ENCODE data around the gene FOXP4. TPM values are rescaled to one million over a fixed set of nuclear protein-coding genes. Genes with fewer than 3 reads are reported as not detected.
A peak's percentile ranks its signal among the peaks of the same experiment; 100 is the strongest.

The FOXP4 gene
- total and polyA plus RNA-seq, 2 donors from 2014 or later: 14.0 to 33.2 TPM

DNA sequence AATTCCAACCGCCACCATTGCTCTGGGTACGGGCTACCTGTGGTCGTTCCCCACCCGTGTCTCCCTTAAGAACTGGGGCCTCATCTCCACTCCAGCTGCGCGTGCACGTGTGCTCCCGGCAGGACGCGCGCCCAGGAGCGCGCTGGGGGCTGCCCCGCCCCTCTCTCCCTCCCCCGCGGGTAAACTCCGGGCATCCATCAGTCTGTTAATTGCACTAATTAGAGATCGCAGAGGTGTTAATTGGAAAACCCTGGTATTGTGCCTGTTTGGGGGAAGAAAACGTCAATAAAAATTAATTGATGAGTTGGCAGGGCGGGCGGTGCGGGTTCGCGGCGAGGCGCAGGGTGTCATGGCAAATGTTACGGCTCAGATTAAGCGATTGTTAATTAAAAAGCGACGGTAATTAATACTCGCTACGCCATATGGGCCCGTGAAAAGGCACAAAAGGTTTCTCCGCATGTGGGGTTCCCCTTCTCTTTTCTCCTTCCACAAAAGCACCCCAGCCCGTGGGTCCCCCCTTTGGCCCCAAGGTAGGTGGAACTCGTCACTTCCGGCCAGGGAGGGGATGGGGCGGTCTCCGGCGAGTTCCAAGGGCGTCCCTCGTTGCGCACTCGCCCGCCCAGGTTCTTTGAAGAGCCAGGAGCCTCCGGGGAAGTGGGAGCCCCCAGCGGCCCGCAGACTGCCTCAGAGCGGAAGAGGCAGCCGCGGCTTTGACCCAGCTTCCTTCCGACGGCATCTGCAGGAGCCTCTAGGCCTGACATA is 14.4 kb downstream of the FOXP4 start:
- Histone ChIP-seq H3K4me3 (ENCODE audit: low read length in 3 of 3) (peak overlapping the region in 2 of 3 donors; percentile 12 to 22), H3K4me1 (ENCODE audit: control insufficient read depth in 2 of 3, insufficient read depth in 2 of 3, low read depth in 1 of 3, low read length in 3 of 3) (no peaks in the 10 kb centered on the region), H3K36me3 (ENCODE audit: control insufficient read depth in 2 of 3, insufficient read depth in 3 of 3, low read length in 3 of 3) (peaks cover 0 to 3% (median 2%) of the 10 kb centered on the region in 3 donors), H3K27me3 (ENCODE audit: control insufficient read depth, insufficient read depth, low read length) (no peaks in the 10 kb centered on the region), H3K9ac (ENCODE audit: low read length in 3 of 3) (no peak overlapping the region), H3K27ac (ENCODE audit: low read depth in 2 of 2, low read length in 2 of 2) (no peak overlapping the region), H3K9me3 (ENCODE audit: control insufficient read depth in 2 of 3, insufficient read depth in 1 of 3, low read length in 3 of 3) (no peaks in the 10 kb centered on the region)
- TF ChIP-seq, protein P1, sequence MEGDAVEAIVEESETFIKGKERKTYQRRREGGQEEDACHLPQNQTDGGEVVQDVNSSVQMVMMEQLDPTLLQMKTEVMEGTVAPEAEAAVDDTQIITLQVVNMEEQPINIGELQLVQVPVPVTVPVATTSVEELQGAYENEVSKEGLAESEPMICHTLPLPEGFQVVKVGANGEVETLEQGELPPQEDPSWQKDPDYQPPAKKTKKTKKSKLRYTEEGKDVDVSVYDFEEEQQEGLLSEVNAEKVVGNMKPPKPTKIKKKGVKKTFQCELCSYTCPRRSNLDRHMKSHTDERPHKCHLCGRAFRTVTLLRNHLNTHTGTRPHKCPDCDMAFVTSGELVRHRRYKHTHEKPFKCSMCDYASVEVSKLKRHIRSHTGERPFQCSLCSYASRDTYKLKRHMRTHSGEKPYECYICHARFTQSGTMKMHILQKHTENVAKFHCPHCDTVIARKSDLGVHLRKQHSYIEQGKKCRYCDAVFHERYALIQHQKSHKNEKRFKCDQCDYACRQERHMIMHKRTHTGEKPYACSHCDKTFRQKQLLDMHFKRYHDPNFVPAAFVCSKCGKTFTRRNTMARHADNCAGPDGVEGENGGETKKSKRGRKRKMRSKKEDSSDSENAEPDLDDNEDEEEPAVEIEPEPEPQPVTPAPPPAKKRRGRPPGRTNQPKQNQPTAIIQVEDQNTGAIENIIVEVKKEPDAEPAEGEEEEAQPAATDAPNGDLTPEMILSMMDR (IDR thresholded peaks at IDR 0.05; ENCODE audit: borderline replicate concordance, extremely low read depth, insufficient read depth): no peak
- intact Hi-C loops (cut with DNase I): no loop called here
- peak in 3 of 5 donors; percentile 48 to 87 (median 60) for DNase-seq
- FAIRE-seq: no peak

DNA sequence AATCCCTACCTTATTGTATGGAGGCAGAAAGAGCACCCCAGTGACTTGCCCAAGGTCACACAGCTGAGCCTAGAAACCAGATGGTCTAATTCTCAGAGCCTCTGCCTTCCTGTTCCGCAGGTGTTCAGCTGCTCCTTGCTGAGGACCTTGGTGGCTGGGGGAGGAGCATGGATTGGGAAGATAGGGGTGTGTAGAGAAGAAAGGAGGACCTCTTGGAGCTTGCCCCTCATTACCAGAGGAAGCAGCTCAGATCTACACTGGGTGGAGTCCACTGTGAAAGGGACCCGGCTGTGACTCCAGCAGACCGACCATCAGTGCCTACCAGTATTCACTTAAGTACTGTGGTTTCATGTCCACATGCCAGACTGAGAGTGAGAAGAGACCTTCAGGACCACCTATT is 15.2 kb downstream of the FOXP4 start:
- no peak overlapping the region for H3K27ac ChIP-seq (ENCODE audit: low read depth in 2 of 2, low read length in 2 of 2)
- H3K4me1 ChIP-seq (ENCODE audit: control insufficient read depth in 2 of 3, insufficient read depth in 2 of 3, low read depth in 1 of 3, low read length in 3 of 3): no peaks in the 10 kb centered on the region
- peaks cover 0 to 11% (median 3%) of the 10 kb centered on the region in 3 donors for H3K36me3 ChIP-seq (ENCODE audit: control insufficient read depth in 2 of 3, insufficient read depth in 3 of 3, low read length in 3 of 3)
- no peak overlapping the region for H3K4me3 ChIP-seq (ENCODE audit: low read length in 3 of 3)
- no peaks in the 10 kb centered on the region for H3K9me3 ChIP-seq (ENCODE audit: control insufficient read depth in 2 of 3, insufficient read depth in 1 of 3, low read length in 3 of 3)
- intact Hi-C loops (cut with DNase I): no loop called here
- TF ChIP-seq, protein P1 (IDR thresholded peaks at IDR 0.05; ENCODE audit: borderline replicate concordance, extremely low read depth, insufficient read depth): no peak
- H3K9ac ChIP-seq (ENCODE audit: low read length in 3 of 3): no peak overlapping the region
- no peaks in the 10 kb centered on the region for H3K27me3 ChIP-seq (ENCODE audit: control insufficient read depth, insufficient read depth, low read length)
- FAIRE-seq (no peak), DNase-seq (no peak)

DNA sequence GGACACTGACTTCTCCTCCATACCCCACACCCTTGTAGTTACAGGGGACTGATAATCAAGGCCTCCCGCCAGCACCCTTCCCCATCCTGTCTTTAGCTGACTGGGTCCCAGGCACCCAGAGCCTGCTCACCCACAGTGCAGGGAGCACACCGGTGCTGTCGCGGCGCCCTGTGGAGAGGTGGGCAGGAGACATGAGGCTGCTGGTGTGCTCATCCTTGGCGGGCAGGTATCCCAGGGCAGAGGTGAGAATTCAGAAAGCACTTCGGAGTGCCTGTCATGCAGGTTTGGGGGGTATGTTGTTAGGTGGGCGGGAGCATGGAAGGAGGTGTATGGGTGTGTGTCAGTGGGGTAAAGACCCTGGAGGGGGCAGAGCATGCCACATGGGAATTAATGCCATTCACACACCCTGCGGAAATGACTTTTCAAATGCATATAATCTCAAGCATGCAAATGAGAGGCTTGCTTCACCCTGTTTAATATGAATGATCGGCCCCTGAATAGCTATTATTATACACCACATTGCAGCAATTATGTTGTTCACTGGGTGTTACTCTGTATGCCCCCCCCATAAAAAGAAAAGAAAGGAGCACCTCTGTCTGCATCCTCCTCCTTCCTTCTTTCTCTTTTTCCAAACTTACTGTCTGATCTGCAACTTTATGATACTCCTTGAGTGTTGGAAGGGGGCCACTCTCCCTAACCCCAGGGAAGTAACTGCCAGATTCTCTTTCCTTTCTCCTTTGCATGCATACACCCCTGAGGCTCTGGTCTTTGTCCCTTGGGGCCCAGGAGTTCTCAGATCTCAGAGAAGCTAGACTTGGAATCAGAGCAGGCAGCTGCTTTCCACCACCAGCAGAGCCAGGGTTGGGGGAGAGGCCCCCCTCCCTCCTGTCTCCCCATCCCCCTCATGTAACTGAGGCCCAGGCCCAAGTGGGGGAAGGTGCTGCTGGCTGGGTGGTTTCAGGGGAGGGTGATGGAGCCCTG is 16.0 kb downstream of the FOXP4 start:
- Histone ChIP-seq H3K9me3 (ENCODE audit: control insufficient read depth in 2 of 3, insufficient read depth in 1 of 3, low read length in 3 of 3) (no peaks in the 10 kb centered on the region), H3K9ac (ENCODE audit: low read length in 3 of 3) (no peak overlapping the region), H3K4me3 (ENCODE audit: low read length in 3 of 3) (no peak overlapping the region), H3K36me3 (ENCODE audit: control insufficient read depth in 2 of 3, insufficient read depth in 3 of 3, low read length in 3 of 3) (peaks cover 0 to 14% (median 11%) of the 10 kb centered on the region in 3 donors), H3K27me3 (ENCODE audit: control insufficient read depth, insufficient read depth, low read length) (no peaks in the 10 kb centered on the region), H3K27ac (ENCODE audit: low read depth in 2 of 2, low read length in 2 of 2) (no peak overlapping the region), H3K4me1 (ENCODE audit: control insufficient read depth in 2 of 3, insufficient read depth in 2 of 3, low read depth in 1 of 3, low read length in 3 of 3) (peaks cover 0 to 2% (median 0%) of the 10 kb centered on the region in 3 donors)
- DNase-seq (no peak), FAIRE-seq (no peak)
- TF ChIP-seq, protein P1 (IDR thresholded peaks at IDR 0.05; ENCODE audit: borderline replicate concordance, extremely low read depth, insufficient read depth): no peak
- intact Hi-C loops (cut with DNase I): no loop called here

Measured in kidney (tissue), 14 donors.